ENCODE results near the gene IRX2. TPM values are rescaled to one million over a fixed set of nuclear protein-coding genes. Genes with fewer than 3 reads are reported as not detected.

IRX2 gene
- total RNA-seq, 1 donor from 2014 or later: not detected

DNA sequence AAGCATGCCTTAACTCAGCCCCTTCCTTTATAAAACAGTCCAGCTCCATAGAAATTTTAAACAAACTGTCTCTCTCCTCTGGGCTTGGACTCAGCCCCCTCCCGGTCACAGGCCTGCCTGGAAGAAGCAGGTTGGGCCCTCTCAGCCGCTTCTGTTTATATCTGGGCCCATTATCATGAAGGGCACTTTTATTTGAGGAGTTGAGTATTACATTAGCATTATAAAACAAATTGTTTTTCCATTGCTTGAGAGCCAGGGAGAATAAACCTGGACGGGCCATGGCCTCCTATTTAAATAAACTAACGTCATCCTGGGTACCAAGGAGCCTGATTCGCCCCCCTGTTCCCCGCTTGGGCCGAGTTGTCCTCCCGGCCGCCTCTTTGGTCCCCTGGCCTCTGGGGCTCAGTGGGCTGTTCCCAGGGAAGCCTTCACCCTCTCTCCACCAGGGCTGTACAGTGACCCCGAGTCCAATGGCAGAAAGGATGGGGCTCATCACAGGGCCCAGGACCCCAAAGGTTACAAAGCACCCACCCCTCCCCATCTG is 13.2 kb downstream of the IRX2 start:
- ATAC-seq (ENCODE audit: low read depth) (no peak), DNase-seq (no peak)
- CTCF ChIA-PET: no interaction called here
- no peak overlapping the region for H3K27ac Mint-ChIP-seq
- H3K4me1 Mint-ChIP-seq: no peaks in the 10 kb centered on the region
- no peaks in the 10 kb centered on the region for H3K36me3 Mint-ChIP-seq (ENCODE audit: low read depth)
- H3K4me3 Mint-ChIP-seq: no peak overlapping the region
- POLR2A ChIA-PET: no interaction called here
- peaks cover 21% of the 10 kb centered on the region for H3K27me3 Mint-ChIP-seq
- TF ChIP-seq, protein P1, sequence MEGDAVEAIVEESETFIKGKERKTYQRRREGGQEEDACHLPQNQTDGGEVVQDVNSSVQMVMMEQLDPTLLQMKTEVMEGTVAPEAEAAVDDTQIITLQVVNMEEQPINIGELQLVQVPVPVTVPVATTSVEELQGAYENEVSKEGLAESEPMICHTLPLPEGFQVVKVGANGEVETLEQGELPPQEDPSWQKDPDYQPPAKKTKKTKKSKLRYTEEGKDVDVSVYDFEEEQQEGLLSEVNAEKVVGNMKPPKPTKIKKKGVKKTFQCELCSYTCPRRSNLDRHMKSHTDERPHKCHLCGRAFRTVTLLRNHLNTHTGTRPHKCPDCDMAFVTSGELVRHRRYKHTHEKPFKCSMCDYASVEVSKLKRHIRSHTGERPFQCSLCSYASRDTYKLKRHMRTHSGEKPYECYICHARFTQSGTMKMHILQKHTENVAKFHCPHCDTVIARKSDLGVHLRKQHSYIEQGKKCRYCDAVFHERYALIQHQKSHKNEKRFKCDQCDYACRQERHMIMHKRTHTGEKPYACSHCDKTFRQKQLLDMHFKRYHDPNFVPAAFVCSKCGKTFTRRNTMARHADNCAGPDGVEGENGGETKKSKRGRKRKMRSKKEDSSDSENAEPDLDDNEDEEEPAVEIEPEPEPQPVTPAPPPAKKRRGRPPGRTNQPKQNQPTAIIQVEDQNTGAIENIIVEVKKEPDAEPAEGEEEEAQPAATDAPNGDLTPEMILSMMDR (IDR thresholded peaks at IDR 0.05): no peak
- H3K9me3 Mint-ChIP-seq: no peaks in the 10 kb centered on the region
- intact Hi-C loops (cut with micrococcal nuclease): no loop called here

GRCh38 chr5:2737273-2738155 is 14.0 kb downstream of the IRX2 start:
- TF ChIP-seq, protein P1 (IDR thresholded peaks at IDR 0.05): no peak
- ATAC-seq (ENCODE audit: low read depth) (no peak), DNase-seq (no peak)
- no peaks in the 10 kb centered on the region for H3K9me3 Mint-ChIP-seq
- H3K36me3 Mint-ChIP-seq (ENCODE audit: low read depth): no peaks in the 10 kb centered on the region
- CTCF ChIA-PET: no interaction called here
- H3K27ac Mint-ChIP-seq: no peak overlapping the region
- intact Hi-C loops (cut with micrococcal nuclease): no loop called here
- no peaks in the 10 kb centered on the region for H3K4me1 Mint-ChIP-seq
- POLR2A ChIA-PET: no interaction called here
- peaks cover 21% of the 10 kb centered on the region for H3K27me3 Mint-ChIP-seq
- no peak overlapping the region for H3K4me3 Mint-ChIP-seq

- intact Hi-C loops (cut with micrococcal nuclease): no loop called here
- peaks cover 17% of the 10 kb centered on the region for H3K27me3 Mint-ChIP-seq
- H3K4me1 Mint-ChIP-seq: no peaks in the 10 kb centered on the region
- no peaks in the 10 kb centered on the region for H3K36me3 Mint-ChIP-seq (ENCODE audit: low read depth)
- H3K4me3 Mint-ChIP-seq: no peak overlapping the region
- CTCF ChIA-PET: no interaction called here
- no peak for ATAC-seq (ENCODE audit: low read depth)
- DNase-seq: no peak
- POLR2A ChIA-PET: no interaction called here
- no peaks in the 10 kb centered on the region for H3K9me3 Mint-ChIP-seq
- H3K27ac Mint-ChIP-seq: no peak overlapping the region
- TF ChIP-seq, protein P1 (IDR thresholded peaks at IDR 0.05): no peak
These were observed 14.6 kb downstream of the IRX2 start for GRCh38 chr5:2736872-2737271.

GRCh38 chr5:2735996-2736395 is 15.5 kb downstream of the IRX2 start:
- POLR2A ChIA-PET: no interaction called here
- Mint-ChIP-seq H3K36me3 (ENCODE audit: low read depth) (no peaks in the 10 kb centered on the region), H3K27ac (no peak overlapping the region), H3K27me3 (peaks cover 9% of the 10 kb centered on the region), H3K4me1 (no peaks in the 10 kb centered on the region), H3K4me3 (no peak overlapping the region), H3K9me3 (no peaks in the 10 kb centered on the region)
- DNase-seq (no peak), ATAC-seq (ENCODE audit: low read depth) (no peak)
- intact Hi-C loops (cut with micrococcal nuclease): no loop called here
- TF ChIP-seq, protein P1 (IDR thresholded peaks at IDR 0.05): no peak
- CTCF ChIA-PET: no interaction called here

DNA sequence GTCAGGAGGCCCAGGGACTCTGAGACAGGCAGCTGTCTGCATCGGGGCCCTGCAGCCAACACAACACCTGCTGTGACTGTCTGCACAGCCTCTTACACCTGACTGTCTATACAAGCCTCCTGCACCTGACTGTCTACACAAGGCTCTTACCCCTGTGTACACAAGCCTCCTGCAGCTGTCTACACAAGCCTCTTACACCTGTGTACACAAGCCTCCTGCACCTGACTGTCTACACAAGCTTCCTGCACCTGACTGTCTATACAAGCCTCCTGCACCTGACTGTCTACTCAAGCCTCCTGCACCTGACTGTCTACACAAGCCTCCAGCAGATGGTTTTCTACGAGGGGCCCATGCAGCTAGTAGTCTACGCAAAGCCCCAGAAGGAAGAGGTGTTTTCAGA is 18.6 kb downstream of the IRX2 start:
- H3K36me3 Mint-ChIP-seq (ENCODE audit: low read depth): no peaks in the 10 kb centered on the region
- ATAC-seq (ENCODE audit: low read depth) (no peak), DNase-seq (no peak)
- peaks cover under 1% of the 10 kb centered on the region for H3K9me3 Mint-ChIP-seq
- ChIA-PET CTCF (no interaction called here), POLR2A (no interaction called here)
- H3K4me1 Mint-ChIP-seq: no peaks in the 10 kb centered on the region
- no peak overlapping the region for H3K4me3 Mint-ChIP-seq
- H3K27me3 Mint-ChIP-seq: peaks cover 6% of the 10 kb centered on the region
- intact Hi-C loops (cut with micrococcal nuclease): no loop called here
- no peak overlapping the region for H3K27ac Mint-ChIP-seq
- TF ChIP-seq, protein P1 (IDR thresholded peaks at IDR 0.05): no peak
